ENCODE data around the gene SYVN1.

DNA sequence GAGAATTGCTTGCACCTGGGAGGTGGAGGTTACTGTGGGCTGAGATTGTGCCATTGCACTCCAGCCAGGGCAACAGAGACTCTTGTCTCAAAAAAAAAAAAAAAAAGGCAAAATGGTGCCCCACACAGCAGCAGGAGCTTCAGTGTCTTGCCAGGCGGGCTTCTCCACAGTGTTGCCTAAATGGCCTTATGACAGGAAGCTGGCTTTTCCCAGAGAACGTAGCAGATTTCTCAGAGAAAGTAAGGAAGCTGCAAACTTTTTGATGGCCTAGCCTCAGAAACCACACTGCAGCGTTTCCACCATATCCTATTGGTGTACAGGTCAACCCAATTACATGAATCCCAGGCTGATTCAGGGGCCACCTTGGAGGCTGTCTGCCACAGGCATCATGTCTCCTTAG lies 23.0 kb upstream of the SYVN1 start:
- TF ChIP-seq CTCF (IDR thresholded peaks at IDR 0.05) (no peak), EZH2 (IDR thresholded peaks at IDR 0.05; ENCODE audit: borderline replicate concordance, insufficient read depth, low read depth, low read length, poor library complexity, severe bottlenecking) (no peak)
